HCT116 (cell line): ENCODE measurements around the gene ARHGAP10.

ENCODE experiments used
- CEBPB ChIP-seq: IDR thresholded peaks from 2 replicates; pipeline ENCODE4 v1.6.1; 2012; ENCODE audit warnings: low read depth
- CTCF ChIP-seq, 3 experiments: fragments of 200-600 bp in 1 of 3; sonication (generic) in 1 of 3; IDR thresholded peaks in 2 of 3; conservative IDR thresholded peaks in 1 of 3; 2 replicates each; pipeline ENCODE4 v1.5.1; 2012 to 2017; ENCODE audit warnings: low read depth in 2 of 3, low read length in 2 of 3, antibody characterized with exemption in 1 of 3, borderline replicate concordance in 1 of 3, control low read depth in 1 of 3, mild to moderate bottlenecking in 1 of 3, mixed read lengths in 1 of 3, mixed run types in 1 of 3, moderate library complexity in 1 of 3; ENCODE audit not compliant: insufficient read depth in 1 of 3
- EZH2 ChIP-seq: fragments of 200-600 bp; sonication (generic); IDR thresholded peaks from 2 replicates; pipeline ENCODE4 v1.6.1; 2017; ENCODE audit warnings: antibody characterized with exemption, mixed run types
- FOSL1 ChIP-seq: IDR thresholded peaks from 2 replicates; pipeline ENCODE4 v1.6.1; 2012; ENCODE audit warnings: low read depth
- POLR2A ChIP-seq: IDR thresholded peaks from 2 replicates; pipeline ENCODE4 v1.7.0; 2011; ENCODE audit warnings: borderline replicate concordance; ENCODE audit not compliant: insufficient read depth, insufficient read length; ENCODE audit errors: extremely low read depth
- POLR2AphosphoS5 ChIP-seq: IDR thresholded peaks from 2 replicates; pipeline ENCODE4 v1.6.1; 2011; ENCODE audit warnings: mild to moderate bottlenecking, low read depth, low read length, moderate library complexity
- RAD21 ChIP-seq: IDR thresholded peaks from 2 replicates; pipeline ENCODE4 v1.6.1; 2012; ENCODE audit warnings: low read depth, mild to moderate bottlenecking
- SIN3A ChIP-seq: IDR thresholded peaks from 2 replicates; pipeline ENCODE4 v1.6.1; 2012; ENCODE audit warnings: low read depth
- ZFX ChIP-seq: fragments of 450-650 bp; IDR thresholded peaks from 2 replicates; pipeline ENCODE4 v1.6.1; 2017

GRCh38 chr4:147863808-147864472 is 132.1 kb downstream of the ARHGAP10 start:
- TF ChIP-seq CEBPB (no peak), EZH2 (no peak), FOSL1 (no peak), CTCF (IDR thresholded peaks at IDR 0.05 in 2 of 3, conservative IDR thresholded peaks at IDR 0.05 in 1 of 3; ENCODE audit: borderline replicate concordance in 1 of 3, insufficient read depth in 1 of 3, low read depth in 2 of 3, low read length in 2 of 3) (no peak), ZFX (no peak), SIN3A (no peak), POLR2A (no peak), RAD21 (no peak), POLR2AphosphoS5 (no peak)
